Transverse colon (tissue), 3 donors: Measurements from ENCODE around the gene TRNT1.

Experiments
- CTCF ChIP-seq, 5 experiments: fragments of 200-600 bp in 3 of 5; fragments of 450-650 bp in 2 of 5; sonication (generic) in 3 of 5; IDR thresholded peaks; 1 replicate in 2 of 5; 2 replicates in 3 of 5; pipeline ENCODE4 v1.5.1; 2016 to 2017; ENCODE audit warnings: antibody characterized with exemption in 5 of 5, inconsistent platforms in 3 of 5, mild to moderate bottlenecking in 2 of 5, moderate library complexity in 1 of 5
- EP300 ChIP-seq: sonication (generic); formaldehyde crosslinking; IDR thresholded peaks from one replicate; pipeline ENCODE4 v1.6.1; 2017; ENCODE audit warnings: antibody characterized with exemption, low read depth
- POLR2A ChIP-seq: fragments of 450-650 bp; IDR thresholded peaks from one replicate; pipeline ENCODE4 v1.6.1; 2016; ENCODE audit warnings: antibody characterized with exemption, mild to moderate bottlenecking, moderate library complexity

- TF ChIP-seq CTCF (IDR thresholded peaks at IDR 0.05) = no peak
- TF ChIP-seq POLR2A = no peak
- no peak for TF ChIP-seq EP300
Measured at GRCh38 chr3:3154879-3155610, 28.3 kb downstream of the TRNT1 start.
